HepG2 (cell line): ENCODE measurements around the gene STX5. TPM values are rescaled to one million over a fixed set of nuclear protein-coding genes. Genes with fewer than 3 reads are reported as not detected.

ENCODE experiments used
- AGO2 ChIP-seq: fragments of 200-400 bp; formaldehyde crosslinking; optimal IDR thresholded peaks from 2 replicates; pipeline ENCODE3; 2017; ENCODE audit warnings: mild to moderate bottlenecking, low read depth, low read length, moderate library complexity
- ARNTL ChIP-seq: sonication (generic); formaldehyde crosslinking; IDR thresholded peaks from 2 replicates; pipeline ENCODE4 v1.4.0; 2020; ENCODE audit warnings: mild to moderate bottlenecking, missing genetic modification reagents
- CBX1 ChIP-seq: IDR thresholded peaks from one replicate; pipeline ENCODE4 v1.6.1; 2016; ENCODE audit warnings: antibody characterized with exemption, low read depth
- FOXM1 ChIP-seq: sonication (generic); formaldehyde crosslinking; IDR thresholded peaks from 2 replicates; pipeline ENCODE4 v1.5.0; 2020; ENCODE audit warnings: missing genetic modification reagents
- FUBP1 ChIP-seq: sonication (generic); formaldehyde crosslinking; IDR thresholded peaks from 2 replicates; pipeline ENCODE4 v1.5.1; 2020; ENCODE audit warnings: missing genetic modification reagents, mild to moderate bottlenecking, borderline replicate concordance
- HDAC6 ChIP-seq: fragments of 200-600 bp; sonication (generic); IDR thresholded peaks from 2 replicates; pipeline ENCODE4 v1.7.0; 2017; ENCODE audit warnings: mild to moderate bottlenecking, antibody characterized with exemption, low read length, low read depth
- MED8 ChIP-seq: sonication (generic); formaldehyde crosslinking; IDR thresholded peaks from 2 replicates; pipeline ENCODE4 v1.8.1; 2023; ENCODE audit warnings: mild to moderate bottlenecking, missing genetic modification reagents; ENCODE audit not compliant: insufficient replicate concordance
- MIER3 ChIP-seq: IDR thresholded peaks from 2 replicates; pipeline ENCODE4 v1.6.1; 2016; ENCODE audit warnings: missing compliant biosample characterization, borderline replicate concordance
- MTA3 ChIP-seq: sonication (generic); formaldehyde crosslinking; IDR thresholded peaks from 2 replicates; pipeline ENCODE4 v1.4.0; 2020; ENCODE audit warnings: missing genetic modification reagents
- PITX1 ChIP-seq: sonication (generic); formaldehyde crosslinking; IDR thresholded peaks from 2 replicates; pipeline ENCODE4 v1.5.1; 2020; ENCODE audit warnings: mild to moderate bottlenecking, missing genetic modification reagents
- POGZ ChIP-seq: sonication (generic); formaldehyde crosslinking; IDR thresholded peaks from 2 replicates; pipeline ENCODE4 v1.4.0; 2020; ENCODE audit warnings: mild to moderate bottlenecking, missing genetic modification reagents
- POLR2AphosphoS2 ChIP-seq: IDR thresholded peaks from 2 replicates; pipeline ENCODE4 v1.6.1; 2011; ENCODE audit warnings: low read depth, low read length, improper control_type of control experiment
- PRDM4 ChIP-seq: sonication (generic); formaldehyde crosslinking; IDR thresholded peaks from 2 replicates; pipeline ENCODE4 v1.9.0; 2021; ENCODE audit warnings: missing genetic modification reagents, borderline replicate concordance
- RBFOX2 ChIP-seq: fragments of 200-400 bp; formaldehyde crosslinking; IDR thresholded peaks from 2 replicates; pipeline ENCODE4 v1.6.1; 2017; ENCODE audit warnings: low read depth, mild to moderate bottlenecking, low read length
- SMAD1 ChIP-seq: sonication (generic); formaldehyde crosslinking; IDR thresholded peaks from 2 replicates; pipeline ENCODE4 v1.4.0; 2020; ENCODE audit warnings: missing genetic modification reagents, low read depth, mild to moderate bottlenecking, borderline replicate concordance
- STAT6 ChIP-seq: sonication (generic); formaldehyde crosslinking; IDR thresholded peaks from 2 replicates; pipeline ENCODE4 v1.4.0; 2020; ENCODE audit warnings: missing genetic modification reagents, mild to moderate bottlenecking, borderline replicate concordance
- THAP8 ChIP-seq: sonication (generic); formaldehyde crosslinking; IDR thresholded peaks from 2 replicates; pipeline ENCODE4 v1.5.1; 2020; ENCODE audit warnings: missing genetic modification reagents, mild to moderate bottlenecking, borderline replicate concordance
- ZGPAT ChIP-seq: IDR thresholded peaks from 2 replicates; pipeline ENCODE4 v1.6.1; 2016; ENCODE audit warnings: mild to moderate bottlenecking
- ZNF781 ChIP-seq: sonication (generic); formaldehyde crosslinking; IDR thresholded peaks from 2 replicates; pipeline ENCODE4 v1.5.1; 2020; ENCODE audit warnings: borderline replicate concordance, mild to moderate bottlenecking, missing genetic modification reagents; ENCODE audit errors: not compliant biosample characterization
- polyA plus RNA-seq, 8 experiments: library from polyadenylated mRNA; depleted of rRNA in 3 of 8; stranded (reverse) in 7 of 8; unstranded in 1 of 8; fragments of >200 nt; fragmentation: Illumina TruSeq in 4 of 8; extraction: Trizol in 4 of 8; gene quantifications; 2 replicates each; pipeline versions ENCODE4 v1.2.1 to v1.2.3, GENCODE V29; 2011 to 2016; ENCODE audit warnings: low read depth in 4 of 8, missing spikeins in 1 of 8, mixed read lengths in 1 of 8; ENCODE audit not compliant: insufficient read depth in 1 of 8
- total RNA-seq, 5 experiments: library from RNA; depleted of rRNA; stranded (reverse); fragments of >200 nt; fragmentation: Illumina TruSeq; extraction: Trizol; gene quantifications; 2 replicates each; pipeline ENCODE4 v1.2.3, GENCODE V29; 2016; ENCODE audit warnings: low read depth in 1 of 5

Gene STX5
- total and polyA plus RNA-seq, 2 of the 13 experiments (the other 11 are each of a cell fraction or from before 2014, with no cell fraction given) = 26.9 to 30.0 TPM

- TF ChIP-seq FUBP1 (CRISPR knock-in tag) (0 out of 2 replicates have a peak, but pooled peaks have one; percentile 6), POGZ (CRISPR knock-in tag) (no peak), SMAD1 (CRISPR knock-in tag) (no peak), ZNF781 (CRISPR knock-in tag) (peak; percentile 78), MED8 (no peak), MIER3 (no peak), ARNTL (CRISPR knock-in tag) (no peak), PITX1 (CRISPR knock-in tag) (0 out of 2 replicates have a peak, but pooled peaks have one; percentile 35), THAP8 (CRISPR knock-in tag) (0 out of 2 replicates have a peak, but pooled peaks have one; percentile 29), MTA3 (CRISPR knock-in tag) (no peak), ZGPAT (0 out of 2 replicates have a peak, but pooled peaks have one; percentile 13), PRDM4 (CRISPR knock-in tag) (no peak), STAT6 (CRISPR knock-in tag) (no peak), HDAC6 (no peak), CBX1 (peak; percentile 28), AGO2 (peak; percentile 24), POLR2AphosphoS2 (peak; percentile 15; the same call in 1 of the 2 replicates), FOXM1 (CRISPR knock-in tag) (no peak), RBFOX2 (peak; percentile 56)
Observed at GRCh38 chr11:62850911-62851806, 19.3 kb upstream of the STX5 start (continued).
